ENCODE data around the gene THEM5. TPM values are rescaled to one million over a fixed set of nuclear protein-coding genes. Genes with fewer than 3 reads are reported as not detected.

Gene THEM5
- polyA plus RNA-seq, 1 donor (not counting 4 experiments of a cell fraction or from before 2014, with no cell fraction given) = 0.18 TPM

GRCh38 chr1:151846686-151847237 lies 6.8 kb downstream of the THEM5 start:
- H3K9ac ChIP-seq (ENCODE audit: control insufficient read depth, extremely low read depth, insufficient read depth, low read length) = no peak overlapping the region
- FAIRE-seq (no peak), DNase-seq (ENCODE audit: low read depth, low spot score) (no peak)
- TF ChIP-seq EZH2 (IDR thresholded peaks at IDR 0.05; ENCODE audit: low read length) = no peak
- no peak for TF ChIP-seq CTCF (optimal IDR thresholded peaks at IDR 0.05 in 1 of 3, IDR thresholded peaks at IDR 0.05 in 1 of 3, conservative IDR thresholded peaks at IDR 0.05 in 1 of 3; ENCODE audit: extremely low read depth in 1 of 3, insufficient read depth in 2 of 3, low read length in 3 of 3)
- no peaks in the 10 kb centered on the region for H3K9me3 ChIP-seq (ENCODE audit: control insufficient read depth, low read depth, low read length)
- dilution Hi-C loops (cut with MboI; ENCODE audit: extremely low pct_ligation_motif_present, low sequenced_read_pairs) = no loop called here
- H3K27me3 ChIP-seq (ENCODE audit: control insufficient read depth, extremely low read depth, insufficient read depth, low read length) = peaks cover 5% of the 10 kb centered on the region
- H3K4me1 ChIP-seq (ENCODE audit: control insufficient read depth, extremely low read depth, insufficient read depth, low read length) = peaks cover 7% of the 10 kb centered on the region
- H3K36me3 ChIP-seq (ENCODE audit: control insufficient read depth in 2 of 2, extremely low read depth in 1 of 2, insufficient read depth in 2 of 2, low read length in 2 of 2) = no peaks in the 10 kb centered on the region
- no peaks in the 10 kb centered on the region for H3K79me2 ChIP-seq (ENCODE audit: control insufficient read depth, insufficient read depth, low read length)
- no peak overlapping the region for H3K4me3 ChIP-seq (ENCODE audit: control insufficient read depth in 2 of 3, extremely low read depth in 1 of 3, insufficient read depth in 2 of 3, low read depth in 1 of 3, low read length in 3 of 3)
- no peak overlapping the region for H3K27ac ChIP-seq (ENCODE audit: control insufficient read depth, insufficient read depth, low read length)
- no peaks in the 10 kb centered on the region for H3K9me1 ChIP-seq (ENCODE audit: control insufficient read depth, extremely low read depth, insufficient read depth, low read length)
- no peaks in the 10 kb centered on the region for H4K20me1 ChIP-seq (ENCODE audit: control insufficient read depth, extremely low read depth, insufficient read depth, low read length)
- no peak overlapping the region for H3K4me2 ChIP-seq (ENCODE audit: control insufficient read depth, extremely low read depth, insufficient read depth, low read depth, low read length)
- no peak overlapping the region for H2AFZ ChIP-seq (ENCODE audit: control insufficient read depth, low read length)

- DNase-seq (ENCODE audit: low read depth, low spot score) = no peak
- Histone ChIP-seq H3K27me3 (ENCODE audit: control insufficient read depth, extremely low read depth, insufficient read depth, low read length) (peaks cover 5% of the 10 kb centered on the region), H3K9ac (ENCODE audit: control insufficient read depth, extremely low read depth, insufficient read depth, low read length) (no peak overlapping the region), H2AFZ (ENCODE audit: control insufficient read depth, low read length) (no peak overlapping the region), H4K20me1 (ENCODE audit: control insufficient read depth, extremely low read depth, insufficient read depth, low read length) (no peaks in the 10 kb centered on the region), H3K9me1 (ENCODE audit: control insufficient read depth, extremely low read depth, insufficient read depth, low read length) (no peaks in the 10 kb centered on the region), H3K36me3 (ENCODE audit: control insufficient read depth in 2 of 2, extremely low read depth in 1 of 2, insufficient read depth in 2 of 2, low read length in 2 of 2) (no peaks in the 10 kb centered on the region), H3K4me1 (ENCODE audit: control insufficient read depth, extremely low read depth, insufficient read depth, low read length) (peaks cover 7% of the 10 kb centered on the region), H3K27ac (ENCODE audit: control insufficient read depth, insufficient read depth, low read length) (no peak overlapping the region), H3K79me2 (ENCODE audit: control insufficient read depth, insufficient read depth, low read length) (no peaks in the 10 kb centered on the region), H3K4me2 (ENCODE audit: control insufficient read depth, extremely low read depth, insufficient read depth, low read depth, low read length) (no peak overlapping the region), H3K4me3 (ENCODE audit: control insufficient read depth in 2 of 3, extremely low read depth in 1 of 3, insufficient read depth in 2 of 3, low read depth in 1 of 3, low read length in 3 of 3) (no peak overlapping the region), H3K9me3 (ENCODE audit: control insufficient read depth, low read depth, low read length) (no peaks in the 10 kb centered on the region)
- FAIRE-seq = no peak
- dilution Hi-C loops (cut with MboI; ENCODE audit: extremely low pct_ligation_motif_present, low sequenced_read_pairs) = no loop called here
- no peak for TF ChIP-seq EZH2 (IDR thresholded peaks at IDR 0.05; ENCODE audit: low read length)
- no peak for TF ChIP-seq CTCF (optimal IDR thresholded peaks at IDR 0.05 in 1 of 3, IDR thresholded peaks at IDR 0.05 in 1 of 3, conservative IDR thresholded peaks at IDR 0.05 in 1 of 3; ENCODE audit: extremely low read depth in 1 of 3, insufficient read depth in 2 of 3, low read length in 3 of 3)
These were observed 7.4 kb downstream of the THEM5 start for GRCh38 chr1:151846062-151846568.
